Suprapubic skin (tissue), 3 donors: ENCODE measurements around the gene TXNDC2.

Experiments
- POLR2AphosphoS5 ChIP-seq, 3 donors: sonication (generic); formaldehyde crosslinking; IDR thresholded peaks; one replicate each; pipeline ENCODE4 v1.6.1; 2017; ENCODE audit warnings: antibody characterized with exemption in 3 of 3
- TF ChIP-seq, protein P1 (sequence below), 2 donors: fragments of 200-600 bp in 1 of 2; fragments of 450-650 bp in 1 of 2; sonication (generic) in 1 of 2; IDR thresholded peaks; one replicate each; pipeline ENCODE4 v1.5.1; 2016 to 2019; ENCODE audit warnings: antibody characterized with exemption in 2 of 2, mild to moderate bottlenecking in 1 of 2, moderate library complexity in 1 of 2

GRCh38 chr18:9855681-9856080, 30.1 kb upstream of the TXNDC2 start:
- no peak for TF ChIP-seq POLR2AphosphoS5 (IDR thresholded peaks at IDR 0.05)
- TF ChIP-seq, protein P1, sequence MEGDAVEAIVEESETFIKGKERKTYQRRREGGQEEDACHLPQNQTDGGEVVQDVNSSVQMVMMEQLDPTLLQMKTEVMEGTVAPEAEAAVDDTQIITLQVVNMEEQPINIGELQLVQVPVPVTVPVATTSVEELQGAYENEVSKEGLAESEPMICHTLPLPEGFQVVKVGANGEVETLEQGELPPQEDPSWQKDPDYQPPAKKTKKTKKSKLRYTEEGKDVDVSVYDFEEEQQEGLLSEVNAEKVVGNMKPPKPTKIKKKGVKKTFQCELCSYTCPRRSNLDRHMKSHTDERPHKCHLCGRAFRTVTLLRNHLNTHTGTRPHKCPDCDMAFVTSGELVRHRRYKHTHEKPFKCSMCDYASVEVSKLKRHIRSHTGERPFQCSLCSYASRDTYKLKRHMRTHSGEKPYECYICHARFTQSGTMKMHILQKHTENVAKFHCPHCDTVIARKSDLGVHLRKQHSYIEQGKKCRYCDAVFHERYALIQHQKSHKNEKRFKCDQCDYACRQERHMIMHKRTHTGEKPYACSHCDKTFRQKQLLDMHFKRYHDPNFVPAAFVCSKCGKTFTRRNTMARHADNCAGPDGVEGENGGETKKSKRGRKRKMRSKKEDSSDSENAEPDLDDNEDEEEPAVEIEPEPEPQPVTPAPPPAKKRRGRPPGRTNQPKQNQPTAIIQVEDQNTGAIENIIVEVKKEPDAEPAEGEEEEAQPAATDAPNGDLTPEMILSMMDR (IDR thresholded peaks at IDR 0.05): no peak
